HG03460 (cell line): ENCODE results near the gene RNLS.

Experiments used
- ATAC-seq: cut with Tn5 transposase; IDR thresholded peaks from one replicate; pipeline ENCODE4 v1.9.1; 2021; ENCODE audit not compliant: unreplicated experiment

The RNLS gene

DNA sequence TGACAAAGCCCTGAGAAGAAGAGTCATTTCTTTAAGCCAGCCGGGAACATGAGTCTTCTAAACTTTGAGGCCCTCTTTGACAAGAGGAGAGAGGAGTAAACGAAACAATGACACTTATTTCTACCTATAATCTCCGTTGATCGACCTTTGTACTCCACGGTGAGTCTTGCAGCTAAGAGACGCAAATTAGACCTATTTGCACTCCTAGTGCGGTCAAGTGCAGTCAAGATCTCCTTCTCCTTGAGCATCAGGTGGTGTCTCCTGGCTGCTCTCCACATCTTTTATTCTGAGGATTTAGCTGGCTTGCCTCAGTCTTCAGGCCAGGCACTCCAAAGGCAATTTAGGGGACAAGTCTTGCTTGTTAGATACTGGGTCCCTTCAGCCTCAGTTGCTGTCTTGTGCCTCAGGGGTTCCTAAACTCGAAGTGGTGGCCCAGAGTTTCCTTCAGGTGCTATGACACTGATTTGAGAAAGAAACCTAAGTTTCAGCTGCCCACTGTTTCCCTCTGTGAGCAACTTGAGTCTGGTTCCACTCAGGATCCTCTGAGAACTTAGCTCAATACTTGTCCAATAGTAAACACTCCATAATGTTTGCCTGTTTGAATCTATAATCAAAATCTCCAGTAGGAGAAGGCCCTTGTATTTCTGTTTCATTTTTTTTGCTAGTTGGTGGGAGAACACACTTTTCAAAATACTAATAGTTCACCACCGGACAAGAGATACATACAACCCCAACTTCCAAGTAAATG is 312.9 kb downstream of the RNLS start:
- no peak for ATAC-seq

DNA sequence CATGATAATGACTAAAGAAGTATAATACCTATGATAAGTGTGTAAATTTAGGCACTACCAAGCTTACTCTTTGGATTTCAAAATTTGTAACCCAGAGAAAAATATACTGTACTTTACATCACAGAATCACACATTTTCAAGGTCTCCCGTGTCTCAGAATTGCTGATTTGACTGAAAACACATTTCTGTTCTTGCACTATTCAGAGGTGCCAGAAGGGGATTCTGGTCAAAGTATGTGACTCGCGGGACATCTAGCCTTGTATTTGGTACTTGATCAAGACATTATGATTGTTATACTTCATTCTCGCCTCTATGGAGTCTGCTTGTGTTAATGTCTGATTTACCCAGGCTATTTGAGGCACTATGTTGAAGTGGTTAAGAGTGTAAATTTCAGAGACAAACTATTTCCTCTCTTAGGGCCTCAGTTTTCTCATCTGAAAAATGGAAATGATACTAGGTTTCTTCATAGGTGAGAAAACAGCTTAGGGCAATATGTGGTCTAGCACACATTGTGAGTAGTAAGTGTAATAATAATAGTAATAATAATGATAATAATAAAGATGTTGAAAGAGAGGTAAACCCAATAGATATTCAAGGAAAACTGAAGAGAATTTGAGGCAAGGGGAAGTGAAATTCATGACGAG is 320.4 kb downstream of the RNLS start:
- no peak for ATAC-seq

DNA sequence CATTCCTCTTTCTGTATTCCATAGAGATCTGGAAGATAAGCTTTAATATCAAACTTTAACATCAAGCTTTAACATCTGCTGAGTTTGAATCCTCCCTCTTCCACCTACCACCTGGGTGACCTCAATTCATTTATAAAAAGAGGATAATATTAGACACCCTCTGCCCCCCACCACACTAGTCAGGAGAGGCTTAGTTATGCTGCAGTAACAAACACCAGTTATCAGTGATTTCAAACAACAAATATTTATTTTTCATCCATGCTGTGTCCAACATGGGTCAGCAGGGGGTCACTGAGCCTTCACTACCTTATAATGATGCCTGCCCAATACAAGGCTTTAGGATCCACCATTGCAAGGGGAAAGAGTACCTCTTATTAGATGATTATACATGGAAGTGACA is 322.0 kb downstream of the RNLS start:
- no peak for ATAC-seq

DNA sequence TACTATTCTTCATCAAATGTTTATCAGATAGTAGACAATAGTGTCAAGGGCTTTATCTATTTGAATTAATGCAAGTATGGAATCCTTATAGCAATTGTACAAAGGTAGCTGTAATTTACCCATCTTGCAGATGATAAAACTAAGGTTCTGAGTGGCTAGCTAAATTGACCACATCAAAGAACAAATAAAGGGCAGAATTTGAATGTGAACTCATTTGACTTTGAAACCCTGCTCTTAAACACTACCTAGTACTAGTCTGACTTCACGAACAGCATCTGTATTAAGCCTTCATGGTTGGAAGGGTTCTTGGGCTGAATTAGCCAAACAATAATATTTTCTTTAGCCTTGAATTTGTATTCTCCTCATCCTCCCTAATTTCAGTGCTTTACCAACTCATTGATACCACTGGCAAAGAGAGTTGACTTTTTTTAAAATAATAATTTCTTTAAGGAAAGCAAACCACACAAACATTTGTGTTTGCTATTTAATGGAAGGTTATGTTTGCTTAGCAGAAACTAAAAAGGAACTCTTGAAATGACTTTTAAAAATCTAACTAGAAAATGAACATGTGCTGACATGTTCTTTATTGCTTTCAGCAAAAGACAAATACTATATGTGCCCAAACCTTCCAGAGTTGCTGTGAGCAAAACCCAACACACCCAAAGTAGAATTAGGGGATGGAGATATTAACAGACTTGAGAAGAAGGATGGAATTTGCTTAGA is 322.6 kb downstream of the RNLS start:
- no peak for ATAC-seq

GRCh38 chr10:88259381-88259780 is 323.7 kb downstream of the RNLS start:
- no peak for ATAC-seq

DNA sequence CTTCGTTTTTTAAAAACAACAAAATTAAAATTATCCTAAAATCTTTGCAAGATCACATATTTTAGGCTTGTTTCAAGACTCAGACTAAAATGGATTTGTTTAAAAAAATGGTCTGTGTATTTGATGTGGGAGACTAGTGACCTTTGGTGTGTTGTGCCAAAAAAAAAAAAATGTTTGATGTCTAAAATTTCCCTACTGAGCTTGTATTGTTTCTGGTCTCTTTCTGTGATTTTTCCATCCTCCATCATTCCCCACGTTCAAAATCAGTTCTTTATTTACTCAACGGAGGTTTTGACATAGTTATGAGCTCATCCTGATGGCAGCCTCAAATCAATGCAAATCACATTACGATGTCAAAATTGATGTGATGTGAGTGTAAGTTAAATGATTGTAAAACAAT is 326.2 kb downstream of the RNLS start:
- ATAC-seq = no peak

DNA sequence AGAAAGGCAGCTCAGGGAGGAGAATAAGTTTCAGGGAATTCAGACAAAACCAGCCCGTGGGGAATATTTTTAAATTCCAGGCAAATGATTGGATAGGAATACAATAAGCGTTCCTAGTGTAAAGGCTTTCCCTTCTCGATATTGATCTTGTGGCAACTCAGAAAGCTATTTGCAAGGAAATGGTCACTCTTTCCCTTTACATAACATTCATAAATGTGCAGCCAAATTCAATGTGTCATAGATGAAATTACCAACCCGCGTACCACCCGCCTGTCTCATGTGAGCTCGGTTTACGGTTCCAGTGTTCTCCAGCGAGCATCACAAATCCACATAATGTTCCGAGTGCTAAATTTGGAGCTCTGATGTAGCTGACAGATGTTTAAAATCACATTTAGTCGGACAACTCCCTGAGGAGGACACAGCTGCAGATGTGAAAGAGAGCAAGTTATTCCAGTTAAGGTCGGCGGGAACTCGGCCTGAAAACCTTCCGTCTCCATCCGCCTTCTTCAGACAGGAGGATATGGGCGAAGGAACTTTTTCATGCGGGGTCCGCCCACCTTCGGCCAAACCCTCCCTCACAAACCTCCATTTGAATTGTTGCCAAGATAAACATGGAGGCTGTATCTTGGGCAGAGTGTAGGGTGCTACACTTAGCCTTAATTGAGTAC is 327.0 kb downstream of the RNLS start:
- ATAC-seq = no peak

DNA sequence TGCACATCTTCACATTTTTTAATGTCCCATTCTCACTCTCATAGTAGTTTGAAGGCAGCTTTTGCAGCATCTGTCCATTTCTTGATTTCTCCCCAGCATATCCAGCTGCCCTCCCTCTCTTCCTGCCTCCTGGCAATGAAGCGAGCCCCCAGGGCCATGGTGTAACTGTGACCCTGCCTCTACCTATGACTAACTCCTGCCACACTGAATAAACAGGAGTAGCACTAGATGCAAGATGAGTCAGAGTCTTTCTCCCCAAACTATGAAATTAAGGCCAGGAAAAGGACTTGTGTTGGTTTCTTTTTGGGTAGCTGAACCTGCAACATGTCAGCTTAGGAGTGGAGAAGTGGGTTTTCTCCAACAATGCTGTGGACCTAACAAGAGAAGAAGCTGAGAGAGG is 329.0 kb downstream of the RNLS start:
- ATAC-seq = no peak

- ATAC-seq = no peak
Observed at GRCh38 chr10:88253622-88254021, 329.5 kb downstream of the RNLS start.

DNA sequence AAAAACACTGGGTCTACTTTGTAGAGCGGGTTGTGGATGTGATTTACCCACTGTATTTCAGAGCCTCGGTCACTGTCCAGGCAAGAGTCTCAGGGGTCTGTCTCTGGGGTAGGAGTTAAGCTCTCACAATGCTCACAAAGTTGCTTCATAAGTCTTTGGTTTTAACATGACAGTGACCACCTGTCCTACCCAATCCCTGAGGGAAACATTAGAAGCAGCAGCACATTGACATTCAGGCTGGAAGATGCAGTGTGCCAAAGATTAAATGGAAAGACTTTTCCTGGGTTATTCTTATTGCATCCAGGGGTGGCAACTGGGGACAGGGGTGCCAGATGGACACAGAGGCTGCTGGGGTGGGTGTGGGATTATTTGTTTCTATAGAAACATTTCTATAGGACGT is 330.0 kb downstream of the RNLS start:
- ATAC-seq = no peak

GRCh38 chr10:88249450-88249849 is 333.7 kb downstream of the RNLS start:
- no peak for ATAC-seq

GRCh38 chr10:88246675-88247074 is 336.4 kb downstream of the RNLS start:
- no peak for ATAC-seq

DNA sequence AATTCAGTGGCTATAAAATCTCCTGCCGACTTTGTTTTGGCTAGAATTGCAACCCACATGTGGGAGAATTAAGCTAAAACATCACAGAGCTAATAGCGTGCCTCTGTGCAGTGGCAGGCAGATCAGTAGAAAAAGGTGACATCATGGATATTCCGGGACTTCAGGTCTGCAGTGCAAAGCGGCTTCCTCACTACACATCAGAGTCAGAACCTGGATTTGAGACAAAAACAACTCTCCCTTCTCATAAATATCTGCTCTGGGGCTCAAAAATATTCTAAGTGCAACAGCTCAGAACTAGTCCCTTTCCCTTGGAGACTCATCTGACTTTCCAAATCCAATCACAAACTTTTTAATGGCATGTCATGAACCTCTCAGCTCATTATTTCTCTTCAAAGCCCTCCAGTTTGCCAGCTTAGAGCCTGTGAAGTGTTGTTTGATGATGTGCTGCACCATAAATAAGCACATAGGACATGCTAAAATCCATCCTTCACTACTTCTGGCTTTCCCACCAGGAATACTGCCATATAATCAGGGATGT is 337.1 kb downstream of the RNLS start:
- no peak for ATAC-seq

GRCh38 chr10:88244781-88245625 is 338.1 kb downstream of the RNLS start:
- no peak for ATAC-seq

- no peak for ATAC-seq
Observed at GRCh38 chr10:88243836-88244730, 339.0 kb downstream of the RNLS start.

- ATAC-seq = no peak
Observed at GRCh38 chr10:88243202-88243744, 339.8 kb downstream of the RNLS start.

DNA sequence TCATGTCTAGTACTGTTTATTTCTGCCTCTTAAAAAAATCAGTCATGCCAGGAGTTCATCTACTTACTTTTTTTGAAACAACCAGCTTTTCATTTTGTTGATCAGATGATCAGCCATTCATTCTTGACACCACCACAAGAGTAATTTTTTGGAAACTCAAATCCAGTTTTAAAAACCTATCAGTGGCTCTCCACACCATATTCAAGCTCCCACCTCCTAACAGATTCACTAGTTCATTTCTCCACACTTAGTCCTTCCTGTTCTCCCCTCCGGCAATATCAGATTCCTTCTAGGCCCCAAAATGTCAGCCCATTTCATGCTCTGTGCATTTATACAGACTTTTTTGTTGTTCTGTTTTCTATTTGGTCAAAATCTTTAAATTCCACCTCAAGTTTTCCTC is 341.6 kb downstream of the RNLS start:
- no peak for ATAC-seq

DNA sequence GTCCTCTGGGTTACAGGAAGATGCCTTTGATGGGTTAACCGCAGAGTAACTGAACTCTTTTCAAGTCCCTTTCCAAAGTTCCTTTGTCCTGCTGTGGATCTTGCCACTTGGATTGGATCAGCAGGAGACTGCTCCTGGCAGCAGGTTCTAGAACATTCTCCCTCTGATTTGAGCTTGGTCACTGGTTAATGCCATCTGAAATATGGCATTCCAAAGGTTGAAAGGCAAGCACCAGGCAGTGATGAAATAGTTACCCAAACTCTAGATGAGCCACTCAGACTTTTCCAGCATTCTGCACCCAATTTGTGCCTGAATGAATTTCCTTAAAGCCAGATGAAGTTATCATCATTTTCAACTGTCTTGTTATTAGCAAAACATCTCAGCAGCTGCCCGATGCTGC is 343.9 kb downstream of the RNLS start:
- no peak for ATAC-seq

DNA sequence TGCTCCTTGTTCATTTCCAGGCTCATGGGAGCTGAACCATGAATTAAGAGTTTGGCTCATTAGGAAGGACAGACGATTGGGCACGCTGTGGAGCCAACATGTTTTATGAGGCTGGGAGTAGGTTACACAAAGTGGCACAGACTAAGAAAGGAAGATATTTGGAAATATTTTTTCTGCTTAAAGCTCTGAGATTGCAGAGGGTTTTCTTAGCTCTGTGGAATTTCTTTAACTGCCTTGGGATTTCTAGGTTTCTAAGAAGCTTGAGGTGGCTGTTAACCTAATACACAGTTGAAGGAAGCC is 344.6 kb downstream of the RNLS start:
- no peak for ATAC-seq
